Superior temporal gyrus (tissue), 1 donor: ENCODE results near the gene NKX2-8.
A peak's percentile ranks its signal among the peaks of the same experiment; 100 is the strongest.
"Not testable (repeated sequence)": the region's sequence is repeated elsewhere in the genome, so short reads cannot be mapped to it uniquely, and the experiment has no call there.

Experiments
- DNase-seq: peaks from one replicate; pipeline ENCODE4 v3.0.0-alpha.2; 2016; ENCODE audit errors: extremely low spot score

NKX2-8 gene

GRCh38 chr14:36580141-36580855 is 2.1 kb downstream of the NKX2-8 start:
- DNase-seq = no peak

DNA sequence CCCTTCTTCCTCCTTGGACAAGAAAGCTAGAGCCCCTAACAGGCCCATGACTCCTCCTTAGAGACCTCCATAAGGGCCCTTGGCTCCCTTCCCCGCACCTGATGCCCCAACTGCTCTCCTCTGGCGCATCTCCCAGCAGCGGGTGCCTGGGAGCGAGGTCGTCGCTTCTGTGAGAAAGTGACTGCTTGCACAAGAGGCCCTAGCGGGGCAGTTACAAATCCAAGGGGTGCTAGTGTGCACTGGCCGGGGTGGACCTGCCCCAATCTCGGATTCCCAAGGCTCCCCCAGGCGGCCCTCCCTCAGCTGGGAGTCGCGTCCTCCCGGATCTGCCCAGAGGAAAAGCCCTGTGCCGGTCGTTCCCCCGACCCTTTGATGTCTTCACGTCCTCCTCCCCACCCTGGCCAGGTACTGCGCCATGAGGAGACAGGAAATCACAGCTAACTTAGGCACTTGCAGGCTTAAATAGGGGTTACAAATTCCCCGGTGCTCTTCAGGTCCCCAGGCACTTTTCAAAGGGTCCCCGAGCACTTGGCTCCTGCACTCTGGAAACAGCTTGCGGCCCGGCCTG is 2.8 kb downstream of the NKX2-8 start:
- DNase-seq = no peak

GRCh38 chr14:36579001-36579555 is 3.3 kb downstream of the NKX2-8 start:
- DNase-seq = peak; percentile 18

GRCh38 chr14:36570065-36570464 is 12.3 kb downstream of the NKX2-8 start:
- DNase-seq = no peak

- peak; percentile 73 for DNase-seq
Observed at GRCh38 chr14:36556811-36557433, 25.5 kb downstream of the NKX2-8 start.

- no peak for DNase-seq
Observed at GRCh38 chr14:36555998-36556743, 26.2 kb downstream of the NKX2-8 start.

DNA sequence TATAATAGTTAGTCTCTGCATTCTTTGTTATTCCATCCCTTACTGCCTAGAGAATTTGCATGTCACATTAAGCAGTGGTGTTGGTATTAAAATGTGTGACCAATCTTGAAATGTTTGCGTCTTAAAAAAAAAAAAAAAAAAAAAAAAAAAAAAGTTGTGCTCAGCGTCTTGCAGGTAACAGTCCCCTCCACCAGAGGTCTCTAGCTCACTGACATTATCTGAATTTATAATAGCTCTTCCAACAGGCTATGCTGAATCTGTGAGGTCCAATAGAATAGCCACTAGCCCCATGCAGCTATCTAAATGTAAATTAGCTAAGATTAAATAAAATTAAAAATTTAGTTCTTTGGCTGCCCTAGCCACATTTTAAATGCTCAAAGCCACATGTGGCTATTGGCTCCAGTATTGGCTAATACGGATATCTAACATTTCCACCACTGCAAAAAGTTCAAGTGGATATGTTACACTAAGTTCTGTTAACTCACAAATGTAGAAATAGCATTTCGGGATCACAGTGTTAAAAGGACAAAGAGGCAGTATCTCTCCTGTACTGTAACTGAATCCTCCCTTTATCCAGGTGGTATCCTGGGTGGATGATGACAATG is 28.7 kb downstream of the NKX2-8 start:
- peak; percentile 70 for DNase-seq

GRCh38 chr14:36550899-36551298 is 31.5 kb downstream of the NKX2-8 start:
- no peak for DNase-seq

GRCh38 chr14:36544280-36544679 is 38.1 kb downstream of the NKX2-8 start:
- not testable (repeated sequence) for DNase-seq

DNA sequence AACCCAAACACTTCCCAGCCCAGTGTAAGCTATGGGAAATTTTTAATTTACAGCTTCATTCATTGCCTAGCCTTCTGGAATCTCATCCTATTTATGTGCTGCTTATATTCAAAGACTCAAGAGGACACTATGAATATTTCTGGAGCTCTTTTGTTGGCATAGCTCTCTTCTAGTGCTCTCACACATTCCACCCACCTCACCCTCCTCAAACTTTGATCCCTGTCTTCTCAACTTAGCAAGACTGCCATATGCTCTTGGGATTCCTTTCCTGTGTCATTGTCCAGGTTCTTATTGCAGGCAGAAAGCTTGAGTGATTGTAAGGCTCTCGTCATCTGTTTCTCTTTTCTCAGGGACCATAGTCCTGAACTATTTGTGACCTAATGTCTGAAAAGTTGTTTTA is 44.4 kb downstream of the NKX2-8 start:
- no peak for DNase-seq
